Panc1 (cell line): ENCODE results near the gene CPS1. TPM values are rescaled to one million over a fixed set of nuclear protein-coding genes. Genes with fewer than 3 reads are reported as not detected.

Experiments used
- ATAC-seq: fragments of 200-7000 bp; cut with Tn5 transposase; 2 replicates; pipeline ENCODE4 v1.9.1; 2020; ENCODE audit warnings: mild to moderate bottlenecking, moderate library complexity
- BruUV-seq: library from RNA; stranded (reverse); fragments of 400-500 nt; replicated peaks from 2 replicates; lab custom pipeline; 2021; lab: Mats Ljungman, UMichigan
- CTCF ChIA-PET: fragments of 300-600 bp; sonication (Branson Sonifier 250); formaldehyde crosslinking; loops from one replicate; lab custom pipeline; 2022; ENCODE audit warnings: antibody characterized with exemption; lab: Charles Lee
- POLR2A ChIA-PET: fragments of 300-600 bp; sonication (Branson Sonifier 250); formaldehyde crosslinking; loops from one replicate; lab custom pipeline; 2022; ENCODE audit warnings: antibody characterized with exemption; lab: Charles Lee
- DNase-seq: peaks from one replicate; pipeline ENCODE4 v3.0.0-alpha.2; 2010; ENCODE audit warnings: low read depth, low spot score
- H3K27ac ChIP-seq: 2 replicates; pipeline ENCODE4 v1.5.1; 2011; ENCODE audit warnings: mild to moderate bottlenecking, low read length, inconsistent platforms
- H3K27me3 ChIP-seq: fragments of 200-500 bp; sonication (Bioruptor generic); 2 replicates; pipeline ENCODE4 v1.6.0; 2014; ENCODE audit warnings: low read length, inconsistent platforms; ENCODE audit not compliant: control insufficient read depth, insufficient read depth
- H3K36me3 ChIP-seq: fragments of 200-500 bp; sonication (Bioruptor generic); 2 replicates; pipeline ENCODE4 v1.5.1; 2014; ENCODE audit warnings: inconsistent platforms, mild to moderate bottlenecking, low read length, moderate library complexity; ENCODE audit not compliant: control insufficient read depth, insufficient read depth
- H3K4me1 ChIP-seq: 2 replicates; pipeline ENCODE4 v1.5.1; 2011; ENCODE audit warnings: inconsistent platforms, mild to moderate bottlenecking, low read length, moderate library complexity; ENCODE audit not compliant: control insufficient read depth, insufficient read depth
- H3K4me3 ChIP-seq, 2 experiments: 2 replicates each; pipeline ENCODE4 v1.5.1; 2011 to 2012; ENCODE audit warnings: low read depth in 2 of 2, low read length in 2 of 2, mild to moderate bottlenecking in 2 of 2, inconsistent platforms in 1 of 2, moderate library complexity in 1 of 2
- H3K9me3 ChIP-seq: fragments of 200-500 bp; sonication (Bioruptor generic); 2 replicates; pipeline ENCODE4 v1.5.1; 2014; ENCODE audit warnings: low read depth, mild to moderate bottlenecking, inconsistent platforms, low read length, moderate library complexity; ENCODE audit not compliant: control insufficient read depth, insufficient read depth
- CTCF ChIP-seq: fragments of 450-650 bp; IDR thresholded peaks from 2 replicates; pipeline ENCODE4 v1.5.1; 2017; ENCODE audit warnings: mild to moderate bottlenecking
- POLR2AphosphoS5 ChIP-seq: IDR thresholded peaks from 2 replicates; pipeline ENCODE4 v1.6.1; 2012; ENCODE audit warnings: mild to moderate bottlenecking, low read depth, low read length, moderate library complexity
- REST ChIP-seq, 2 experiments: IDR thresholded peaks; 2 replicates each; pipeline ENCODE4 v1.6.1; 2011 to 2012; ENCODE audit warnings: low read depth in 2 of 2, control low read depth in 1 of 2, low read length in 1 of 2, mild to moderate bottlenecking in 1 of 2, moderate library complexity in 1 of 2; ENCODE audit not compliant: insufficient read depth in 1 of 2
- SIN3A ChIP-seq: IDR thresholded peaks from 2 replicates; pipeline ENCODE4 v1.6.1; 2012; ENCODE audit warnings: low read depth, mild to moderate bottlenecking, low read length, moderate library complexity, borderline replicate concordance; ENCODE audit not compliant: insufficient read depth
- TCF7L2 ChIP-seq: IDR thresholded peaks from 2 replicates; pipeline ENCODE4 v1.6.1; 2011; ENCODE audit warnings: mild to moderate bottlenecking, low read depth, low read length, inconsistent platforms
- in situ Hi-C: cut with HindIII; loops from 2 replicates; pipeline ENCODE4 v1.10.0; 2016; ENCODE audit warnings: low sequenced_read_pairs, low pct_unique_long_range_greater_than_20kb
- intact Hi-C: fragments of 100-400 bp; cut with micrococcal nuclease; formaldehyde crosslinking; loops from one replicate; pipeline ENCODE4 v1.10.0; 2022; ENCODE audit not compliant: unreplicated experiment
- total RNA-seq: library from RNA; stranded (reverse); gene quantifications from one replicate; pipeline ENCODE4 v1.2.1, GENCODE V29; 2021; ENCODE audit not compliant: unreplicated experiment

CPS1 gene
- total RNA-seq, 1 experiment from 2014 or later, result 5.1 TPM

DNA sequence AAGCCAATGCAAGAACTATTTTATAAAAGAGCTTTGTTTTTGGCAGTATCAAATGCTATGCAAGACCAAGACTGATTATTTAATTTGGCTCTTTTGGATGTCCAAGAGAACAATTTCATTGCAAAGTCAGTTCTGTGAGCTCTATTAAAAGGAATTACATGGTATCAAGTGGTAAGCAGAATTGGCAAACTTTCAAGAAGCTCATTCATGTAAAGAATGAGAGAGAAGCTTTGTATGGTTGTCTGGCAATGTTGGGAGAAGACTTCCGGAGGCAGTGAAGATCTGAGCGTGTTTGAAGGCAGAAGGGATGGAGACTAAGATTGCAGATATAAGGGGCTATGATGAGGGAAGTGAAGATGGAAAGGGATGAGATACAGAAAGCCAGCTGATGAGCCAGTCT is 49.6 kb downstream of the CPS1 start:
- Histone ChIP-seq H3K27me3 (no peaks in the 10 kb centered on the region), H3K9me3 (no peaks in the 10 kb centered on the region), H3K4me1 (no peaks in the 10 kb centered on the region), H3K27ac (no peak overlapping the region), H3K4me3 (no peak overlapping the region), H3K36me3 (no peaks in the 10 kb centered on the region)
- intact Hi-C loops (no loop called here), in situ Hi-C loops (no loop called here)
- TF ChIP-seq CTCF (no peak), SIN3A (no peak), REST (IDR thresholded peaks at IDR 0.05; ENCODE audit: insufficient read depth in 1 of 2, low read depth in 2 of 2, low read length in 1 of 2) (no peak), TCF7L2 (no peak), POLR2AphosphoS5 (no peak)
- no peak for DNase-seq
- ATAC-seq, result no peak
- CTCF ChIA-PET, result no interaction called here
- POLR2A ChIA-PET, result no interaction called here
- BruUV-seq, result no TSS peak

GRCh38 chr2:210611466-210611865 is 55.1 kb downstream of the CPS1 start:
- Histone ChIP-seq H3K27ac (no peak overlapping the region), H3K4me1 (no peaks in the 10 kb centered on the region), H3K36me3 (no peaks in the 10 kb centered on the region), H3K4me3 (no peak overlapping the region), H3K9me3 (no peaks in the 10 kb centered on the region), H3K27me3 (no peaks in the 10 kb centered on the region)
- in situ Hi-C loops (no loop called here), intact Hi-C loops (no loop called here)
- DNase-seq (no peak), ATAC-seq (no peak)
- ChIA-PET CTCF (no interaction called here), POLR2A (no interaction called here)
- BruUV-seq, result no TSS peak
- TF ChIP-seq POLR2AphosphoS5, result no peak

- ChIA-PET CTCF (no interaction called here), POLR2A (no interaction called here)
- BruUV-seq, result no TSS peak
Measured at GRCh38 chr2:210616074-210616473, 59.7 kb downstream of the CPS1 start.

More at GRCh38 chr2:210616074-210616473, 59.7 kb downstream of the CPS1 start:
- Histone ChIP-seq H3K27me3 (no peaks in the 10 kb centered on the region), H3K4me1 (no peaks in the 10 kb centered on the region), H3K9me3 (no peaks in the 10 kb centered on the region), H3K27ac (no peak overlapping the region), H3K36me3 (no peaks in the 10 kb centered on the region), H3K4me3 (no peak overlapping the region)
- intact Hi-C loops (loop anchor here (5.0 kb wide), 2 partner anchors 541 to 1951 kb away; no protein-coding TSS in a partner anchor), in situ Hi-C loops (no loop called here)
- TF ChIP-seq TCF7L2 (no peak), POLR2AphosphoS5 (no peak), CTCF (no peak), SIN3A (no peak), REST (IDR thresholded peaks at IDR 0.05; ENCODE audit: insufficient read depth in 1 of 2, low read depth in 2 of 2, low read length in 1 of 2) (no peak)
- ATAC-seq (no peak), DNase-seq (no peak)
